ENCODE measurements around the gene DCTD. TPM values are rescaled to one million over a fixed set of nuclear protein-coding genes. Genes with fewer than 3 reads are reported as not detected.
A peak's percentile ranks its signal among the peaks of the same experiment; 100 is the strongest.

The DCTD gene
- total and polyA plus RNA-seq, 2 of the 13 experiments (the other 11 are each of a cell fraction or from before 2014, with no cell fraction given): 85.1 to 95.3 TPM

- TF ChIP-seq ZBTB40 (IDR thresholded peaks at IDR 0.05): no peak
- peak; percentile 92 for TF ChIP-seq ZBTB40 (CRISPR knock-in tag; IDR thresholded peaks at IDR 0.05)
- no peak for TF ChIP-seq SMAD1 (CRISPR knock-in tag; IDR thresholded peaks at IDR 0.05; ENCODE audit: borderline replicate concordance, low read depth)
- TF ChIP-seq ZNF253 (CRISPR knock-in tag; IDR thresholded peaks at IDR 0.05; ENCODE audit: borderline replicate concordance): no peak; the same call in 1 of the 2 replicates
- TF ChIP-seq CSRNP1 (CRISPR knock-in tag; IDR thresholded peaks at IDR 0.05): peak; percentile 86; the same call in 1 of the 2 replicates
- TF ChIP-seq TAF1 (CRISPR knock-in tag; IDR thresholded peaks at IDR 0.05): peak; percentile 44; the same call in 1 of the 2 replicates
- TF ChIP-seq RBFOX2 (IDR thresholded peaks at IDR 0.05; ENCODE audit: low read depth, low read length): peak; percentile 60
- peak; percentile 83 for TF ChIP-seq ZBTB43 (CRISPR knock-in tag; conservative IDR thresholded peaks at IDR 0.05)
- peak; percentile 93 for TF ChIP-seq FOXA3 (CRISPR knock-in tag; IDR thresholded peaks at IDR 0.05)
- peak; percentile 100 for TF ChIP-seq ZNF687 (CRISPR knock-in tag; IDR thresholded peaks at IDR 0.05)
Observed at GRCh38 chr4:182897601-182898478, 19.3 kb downstream of the DCTD start (continued).

Data from HepG2 (cell line).